Endodermal cell (in vitro differentiated cells): ENCODE measurements around the gene SEMA3B. TPM values are rescaled to one million over a fixed set of nuclear protein-coding genes. Genes with fewer than 3 reads are reported as not detected.
"Not testable (repeated sequence)": the region's sequence is repeated elsewhere in the genome, so short reads cannot be mapped to it uniquely, and the experiment has no call there.

ENCODE experiments used
- DNase-seq: peaks from one replicate; pipeline ENCODE4 v3.0.0-alpha.2; 2017
- H3K27ac ChIP-seq: 2 replicates; pipeline ENCODE4 v1.5.1; 2013; ENCODE audit warnings: mild to moderate bottlenecking, low read depth, low read length, moderate library complexity
- H3K27me3 ChIP-seq: 2 replicates; pipeline ENCODE4 v1.6.1; 2013; ENCODE audit warnings: mild to moderate bottlenecking, low read length, moderate library complexity; ENCODE audit not compliant: insufficient read depth, control insufficient read depth, poor library complexity, severe bottlenecking
- H3K36me3 ChIP-seq: 2 replicates; pipeline ENCODE4 v1.7.0; 2013; ENCODE audit warnings: mild to moderate bottlenecking, low read length, moderate library complexity; ENCODE audit not compliant: control insufficient read depth, insufficient read depth
- H3K4me1 ChIP-seq: one replicate; pipeline ENCODE4 v1.7.0; 2013; ENCODE audit warnings: low read length; ENCODE audit not compliant: control insufficient read depth, insufficient read depth
- H3K4me3 ChIP-seq: 2 replicates; pipeline ENCODE4 v1.5.1; 2013; ENCODE audit warnings: mild to moderate bottlenecking, low read length, moderate library complexity
- H3K9ac ChIP-seq: 2 replicates; pipeline ENCODE4 v1.6.1; 2013; ENCODE audit warnings: mild to moderate bottlenecking, low read length, moderate library complexity; ENCODE audit not compliant: poor library complexity, severe bottlenecking; ENCODE audit errors: extremely low read depth
- H3K9me3 ChIP-seq: 2 replicates; pipeline ENCODE4 v1.6.1; 2013; ENCODE audit warnings: mild to moderate bottlenecking, low read length, moderate library complexity; ENCODE audit not compliant: control insufficient read depth
- H3K27ac Mint-ChIP-seq: 2 replicates; pipeline ENCODE4 v1.8.0; 2020; ENCODE audit warnings: mixed read lengths
- H3K27me3 Mint-ChIP-seq: 2 replicates; pipeline ENCODE4 v1.8.0; 2021; ENCODE audit warnings: mild to moderate bottlenecking, mixed read lengths; ENCODE audit not compliant: insufficient read depth
- H3K36me3 Mint-ChIP-seq: 2 replicates; pipeline ENCODE4 v1.8.0; 2020; ENCODE audit warnings: low read depth, mixed read lengths
- H3K4me1 Mint-ChIP-seq: 2 replicates; pipeline ENCODE4 v1.8.0; 2020; ENCODE audit warnings: mixed read lengths
- H3K4me3 Mint-ChIP-seq: 2 replicates; pipeline ENCODE4 v1.8.0; 2020; ENCODE audit warnings: mild to moderate bottlenecking, moderate library complexity, mixed read lengths
- H3K9me3 Mint-ChIP-seq: 2 replicates; pipeline ENCODE4 v1.8.0; 2020; ENCODE audit warnings: mild to moderate bottlenecking, mixed read lengths
- CTCF ChIP-seq: fragments of 200-600 bp; sonication (generic); conservative IDR thresholded peaks from 2 replicates; pipeline ENCODE4 v1.5.0; 2021; ENCODE audit warnings: antibody characterized with exemption, mild to moderate bottlenecking
- WGBS, 2 experiments: methylation state at CpG; one replicate each; pipeline versions ENCODE4 v1.1.5 to v1.1.7; 2013; ENCODE audit warnings: missing lambda C conversion rate in 2 of 2, mixed read lengths in 1 of 2; ENCODE audit not compliant: insufficient coverage in 1 of 2, insufficient read length in 1 of 2; 5-methylcytosine and 5-hydroxymethylcytosine counted together
- total RNA-seq, 2 donors: library from RNA; stranded (reverse); fragmentation: NEBNext Ultra II Directional in 1 of 2; extraction: Animal tissue kit (Norgen Biotek cat#: 25700) in 1 of 2; gene quantifications; 2 replicates in 1 of 2; 3 replicates in 1 of 2; pipeline ENCODE4 v1.2.1, GENCODE V29; 2021

The SEMA3B gene
- total RNA-seq, 2 donors from 2014 or later, result 6.5 to 10.3 TPM

GRCh38 chr3:50269977-50270413, 1.0 kb downstream of the SEMA3B start:
- Histone ChIP-seq H3K27ac (no peak overlapping the region), H3K9me3 (no peaks in the 10 kb centered on the region), H3K4me1 (peaks cover 7% of the 10 kb centered on the region), H3K36me3 (no peaks in the 10 kb centered on the region), H3K9ac (no peak overlapping the region), H3K27me3 (peaks cover 21% of the 10 kb centered on the region), H3K4me3 (no peak overlapping the region)
- H3K4me1 Mint-ChIP-seq, result peaks cover 20% of the 10 kb centered on the region
- no peak overlapping the region for H3K4me3 Mint-ChIP-seq
- no peaks in the 10 kb centered on the region for H3K36me3 Mint-ChIP-seq
- no peak for TF ChIP-seq CTCF
- H3K9me3 Mint-ChIP-seq, result no peaks in the 10 kb centered on the region
- peaks cover 30% of the 10 kb centered on the region for H3K27me3 Mint-ChIP-seq
- no peak overlapping the region for H3K27ac Mint-ChIP-seq
- WGBS, 2 experiments, result 92 to 97% methylated on average over 7 to 8 of the region's 8 CpGs
- DNase-seq, result no peak

GRCh38 chr3:50270422-50271224, 1.7 kb downstream of the SEMA3B start:
- Mint-ChIP-seq H3K27ac (no peak overlapping the region), H3K4me3 (no peak overlapping the region)
- no peak overlapping the region for H3K9ac ChIP-seq

GRCh38 chr3:50271314-50271936, 2.5 kb downstream of the SEMA3B start:
- Mint-ChIP-seq H3K4me1 (peaks cover 19% of the 10 kb centered on the region), H3K36me3 (no peaks in the 10 kb centered on the region), H3K9me3 (peaks cover 7% of the 10 kb centered on the region), H3K4me3 (no peak overlapping the region), H3K27ac (no peak overlapping the region), H3K27me3 (peaks cover 45% of the 10 kb centered on the region)
- no peaks in the 10 kb centered on the region for H3K9me3 ChIP-seq
- no peak overlapping the region for H3K27ac ChIP-seq
- H3K9ac ChIP-seq, result no peak overlapping the region
- TF ChIP-seq CTCF, result no peak
- WGBS, 2 experiments, result 87 to 95% methylated on average over 9 to 10 of the region's 10 CpGs
- DNase-seq, result no peak
- no peak overlapping the region for H3K4me3 ChIP-seq
- peaks cover 35% of the 10 kb centered on the region for H3K27me3 ChIP-seq
- no peaks in the 10 kb centered on the region for H3K36me3 ChIP-seq
- H3K4me1 ChIP-seq, result peaks cover 3% of the 10 kb centered on the region

More at GRCh38 chr3:50270422-50271224, 1.7 kb downstream of the SEMA3B start:
- Mint-ChIP-seq H3K9me3 (peaks cover 3% of the 10 kb centered on the region), H3K4me1 (peaks cover 19% of the 10 kb centered on the region), H3K36me3 (no peaks in the 10 kb centered on the region), H3K27me3 (peaks cover 37% of the 10 kb centered on the region)
- Histone ChIP-seq H3K4me3 (no peak overlapping the region), H3K27ac (no peak overlapping the region), H3K27me3 (peaks cover 27% of the 10 kb centered on the region), H3K9me3 (no peaks in the 10 kb centered on the region), H3K4me1 (peaks cover 3% of the 10 kb centered on the region), H3K36me3 (no peaks in the 10 kb centered on the region)
- WGBS, 2 experiments, result 93 to 100% methylated on average over 6 to 19 of the region's 19 CpGs
- DNase-seq, result no peak
- no peak for TF ChIP-seq CTCF

GRCh38 chr3:50272538-50272910, 3.6 kb downstream of the SEMA3B start:
- peaks cover 56% of the 10 kb centered on the region for H3K27me3 Mint-ChIP-seq
- H3K4me3 ChIP-seq, H3K4me1 ChIP-seq, H3K9me3 ChIP-seq, H3K36me3 Mint-ChIP-seq, H3K9me3 Mint-ChIP-seq, H3K27ac Mint-ChIP-seq, H3K27ac ChIP-seq, H3K4me3 Mint-ChIP-seq, H3K9ac ChIP-seq, H3K36me3 ChIP-seq, DNase-seq: not testable (repeated sequence)
- peaks cover 19% of the 10 kb centered on the region for H3K4me1 Mint-ChIP-seq
- H3K27me3 ChIP-seq, result peaks cover 39% of the 10 kb centered on the region
- WGBS, 2 experiments, result 92 to 93% methylated on average over 3 to 6 of the region's 10 CpGs
